Neural cell (in vitro differentiated cells): Measurements from ENCODE around the gene C19orf44.

Source experiments
- EP300 ChIP-seq: fragments of 450-650 bp; conservative IDR thresholded peaks from 2 replicates; pipeline ENCODE4 v1.6.1; 2014; ENCODE audit warnings: antibody characterized with exemption, mild to moderate bottlenecking, moderate library complexity; ENCODE audit not compliant: poor library complexity, severe bottlenecking
- TAF1 ChIP-seq: IDR thresholded peaks from 2 replicates; pipeline ENCODE4 v1.6.1; 2012; ENCODE audit warnings: low read depth
- TF ChIP-seq, protein P1 (sequence below): fragments of 450-650 bp; IDR thresholded peaks from 2 replicates; pipeline ENCODE4 v1.5.1; 2014; ENCODE audit warnings: antibody characterized with exemption, mild to moderate bottlenecking, moderate library complexity; ENCODE audit not compliant: poor library complexity, severe bottlenecking
- TF ChIP-seq, protein P2 (sequence below): IDR thresholded peaks from 2 replicates; pipeline ENCODE4 v1.6.1; 2012; ENCODE audit warnings: borderline replicate concordance

- TF ChIP-seq, protein P1, sequence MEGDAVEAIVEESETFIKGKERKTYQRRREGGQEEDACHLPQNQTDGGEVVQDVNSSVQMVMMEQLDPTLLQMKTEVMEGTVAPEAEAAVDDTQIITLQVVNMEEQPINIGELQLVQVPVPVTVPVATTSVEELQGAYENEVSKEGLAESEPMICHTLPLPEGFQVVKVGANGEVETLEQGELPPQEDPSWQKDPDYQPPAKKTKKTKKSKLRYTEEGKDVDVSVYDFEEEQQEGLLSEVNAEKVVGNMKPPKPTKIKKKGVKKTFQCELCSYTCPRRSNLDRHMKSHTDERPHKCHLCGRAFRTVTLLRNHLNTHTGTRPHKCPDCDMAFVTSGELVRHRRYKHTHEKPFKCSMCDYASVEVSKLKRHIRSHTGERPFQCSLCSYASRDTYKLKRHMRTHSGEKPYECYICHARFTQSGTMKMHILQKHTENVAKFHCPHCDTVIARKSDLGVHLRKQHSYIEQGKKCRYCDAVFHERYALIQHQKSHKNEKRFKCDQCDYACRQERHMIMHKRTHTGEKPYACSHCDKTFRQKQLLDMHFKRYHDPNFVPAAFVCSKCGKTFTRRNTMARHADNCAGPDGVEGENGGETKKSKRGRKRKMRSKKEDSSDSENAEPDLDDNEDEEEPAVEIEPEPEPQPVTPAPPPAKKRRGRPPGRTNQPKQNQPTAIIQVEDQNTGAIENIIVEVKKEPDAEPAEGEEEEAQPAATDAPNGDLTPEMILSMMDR = no peak
- TF ChIP-seq EP300 (no peak), TAF1 (no peak)
- TF ChIP-seq, protein P2, sequence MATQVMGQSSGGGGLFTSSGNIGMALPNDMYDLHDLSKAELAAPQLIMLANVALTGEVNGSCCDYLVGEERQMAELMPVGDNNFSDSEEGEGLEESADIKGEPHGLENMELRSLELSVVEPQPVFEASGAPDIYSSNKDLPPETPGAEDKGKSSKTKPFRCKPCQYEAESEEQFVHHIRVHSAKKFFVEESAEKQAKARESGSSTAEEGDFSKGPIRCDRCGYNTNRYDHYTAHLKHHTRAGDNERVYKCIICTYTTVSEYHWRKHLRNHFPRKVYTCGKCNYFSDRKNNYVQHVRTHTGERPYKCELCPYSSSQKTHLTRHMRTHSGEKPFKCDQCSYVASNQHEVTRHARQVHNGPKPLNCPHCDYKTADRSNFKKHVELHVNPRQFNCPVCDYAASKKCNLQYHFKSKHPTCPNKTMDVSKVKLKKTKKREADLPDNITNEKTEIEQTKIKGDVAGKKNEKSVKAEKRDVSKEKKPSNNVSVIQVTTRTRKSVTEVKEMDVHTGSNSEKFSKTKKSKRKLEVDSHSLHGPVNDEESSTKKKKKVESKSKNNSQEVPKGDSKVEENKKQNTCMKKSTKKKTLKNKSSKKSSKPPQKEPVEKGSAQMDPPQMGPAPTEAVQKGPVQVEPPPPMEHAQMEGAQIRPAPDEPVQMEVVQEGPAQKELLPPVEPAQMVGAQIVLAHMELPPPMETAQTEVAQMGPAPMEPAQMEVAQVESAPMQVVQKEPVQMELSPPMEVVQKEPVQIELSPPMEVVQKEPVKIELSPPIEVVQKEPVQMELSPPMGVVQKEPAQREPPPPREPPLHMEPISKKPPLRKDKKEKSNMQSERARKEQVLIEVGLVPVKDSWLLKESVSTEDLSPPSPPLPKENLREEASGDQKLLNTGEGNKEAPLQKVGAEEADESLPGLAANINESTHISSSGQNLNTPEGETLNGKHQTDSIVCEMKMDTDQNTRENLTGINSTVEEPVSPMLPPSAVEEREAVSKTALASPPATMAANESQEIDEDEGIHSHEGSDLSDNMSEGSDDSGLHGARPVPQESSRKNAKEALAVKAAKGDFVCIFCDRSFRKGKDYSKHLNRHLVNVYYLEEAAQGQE = no peak
These were observed 52.8 kb downstream of the C19orf44 start for GRCh38 chr19:16548956-16549355.
